Measurements from ENCODE around the gene LRRK1.

LRRK1 gene

DNA sequence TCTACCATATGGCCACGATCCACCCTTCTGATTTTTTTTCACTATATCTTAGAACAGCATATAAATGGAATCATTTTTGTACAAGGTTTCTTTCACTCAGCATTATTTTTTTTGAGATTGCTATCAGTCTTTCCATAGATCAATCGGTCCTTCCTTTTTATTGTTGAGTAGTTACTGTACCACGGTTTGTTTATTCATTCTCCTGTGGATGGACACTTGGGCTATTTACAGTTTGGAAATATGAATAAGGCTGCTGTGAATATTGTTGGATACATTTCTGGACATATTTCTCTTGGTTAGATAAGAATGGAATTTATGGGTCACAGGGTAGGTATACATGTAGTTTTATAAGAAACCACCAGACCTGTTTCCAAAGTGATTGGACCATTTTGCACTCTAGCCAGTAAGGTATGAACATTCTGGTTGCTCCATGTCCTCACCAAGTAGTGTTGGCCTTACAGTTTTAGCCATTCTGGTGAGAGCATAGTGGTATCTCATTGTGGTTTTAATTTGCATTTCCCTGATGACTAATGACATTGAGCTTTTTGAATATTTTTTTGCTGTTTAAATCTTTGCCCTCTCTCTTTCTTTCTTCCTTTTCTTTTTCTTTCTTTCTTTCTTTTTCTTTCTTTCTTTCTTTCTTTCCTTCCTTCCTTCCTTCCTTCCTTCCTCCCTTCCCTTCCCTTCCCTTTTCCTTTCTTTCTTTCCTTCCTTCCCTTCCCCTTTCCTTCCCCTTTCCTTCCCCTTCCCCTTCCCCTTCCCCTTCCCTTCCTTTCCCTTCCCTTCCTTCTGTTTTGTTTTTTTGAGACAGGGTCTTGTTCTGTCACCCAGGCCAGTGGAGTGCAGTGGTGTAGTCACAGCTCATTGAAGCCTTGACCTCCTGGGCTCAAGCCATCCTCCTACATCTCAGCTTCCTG lies 49.2 kb downstream of the LRRK1 start:
- no peak overlapping the region for H3K4me3 ChIP-seq (replicated peaks in 1 of 2; ENCODE audit: low read depth in 2 of 2, low read length in 2 of 2)
- TF ChIP-seq CTCF (IDR thresholded peaks at IDR 0.05; ENCODE audit: low read depth, low read length), result no peak
- peak; percentile 56 to 66 for DNase-seq (ENCODE audit: low read depth in 2 of 2)

GRCh38 chr15:100972975-100973350 lies 53.8 kb downstream of the LRRK1 start:
- peak overlapping the region in 1 of 2 donors; percentile 32 for H3K4me3 ChIP-seq (replicated peaks in 1 of 2; ENCODE audit: low read depth in 2 of 2, low read length in 2 of 2)
- DNase-seq (ENCODE audit: low read depth in 2 of 2), result no peak

DNA sequence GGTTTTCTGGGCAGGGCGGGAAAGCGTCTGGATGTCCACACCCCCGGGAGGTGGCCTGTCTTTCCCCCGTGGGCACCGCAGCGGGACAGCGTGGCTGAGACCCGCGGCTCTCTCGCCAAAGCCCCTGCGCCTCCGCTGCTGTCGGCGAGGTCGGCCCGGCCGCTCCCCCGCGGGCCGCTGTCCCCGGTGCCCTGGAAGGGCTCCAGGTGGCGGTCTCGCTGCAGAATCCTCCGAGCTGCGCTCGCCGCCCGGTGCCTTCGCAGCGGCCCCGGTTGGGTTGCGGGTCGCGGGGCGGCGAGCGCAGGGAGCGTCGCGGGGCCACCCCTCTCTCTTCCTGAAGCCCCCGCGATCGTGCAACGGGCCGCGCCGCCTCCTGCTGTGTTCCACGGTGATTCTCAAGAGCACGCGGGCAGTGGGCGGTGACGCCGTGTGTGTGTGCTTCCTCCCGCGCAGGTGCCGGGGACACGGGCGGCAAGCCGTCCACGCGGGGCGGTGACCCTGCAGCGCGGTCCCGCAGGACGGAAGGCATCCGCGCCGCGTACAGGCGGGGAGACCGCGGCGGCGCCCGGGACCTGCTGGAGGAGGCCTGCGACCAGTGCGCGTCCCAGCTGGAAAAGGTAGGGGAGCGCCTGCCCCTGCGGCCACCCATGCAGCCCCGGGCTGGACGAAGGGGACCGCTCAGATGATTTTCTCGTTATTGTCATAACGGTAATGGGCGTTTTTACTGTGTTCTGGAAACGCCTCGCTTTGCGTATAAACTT lies 54.4 kb downstream of the LRRK1 start:
- TF ChIP-seq CTCF (IDR thresholded peaks at IDR 0.05; ENCODE audit: low read depth, low read length), result no peak
- no peak for DNase-seq (ENCODE audit: low read depth in 2 of 2)
- peak overlapping the region in 1 of 2 donors; percentile 36 for H3K4me3 ChIP-seq (replicated peaks in 1 of 2; ENCODE audit: low read depth in 2 of 2, low read length in 2 of 2)

More at GRCh38 chr15:100972975-100973350, 53.8 kb downstream of the LRRK1 start:
- no peak for TF ChIP-seq CTCF (IDR thresholded peaks at IDR 0.05; ENCODE audit: low read depth, low read length)

DNA sequence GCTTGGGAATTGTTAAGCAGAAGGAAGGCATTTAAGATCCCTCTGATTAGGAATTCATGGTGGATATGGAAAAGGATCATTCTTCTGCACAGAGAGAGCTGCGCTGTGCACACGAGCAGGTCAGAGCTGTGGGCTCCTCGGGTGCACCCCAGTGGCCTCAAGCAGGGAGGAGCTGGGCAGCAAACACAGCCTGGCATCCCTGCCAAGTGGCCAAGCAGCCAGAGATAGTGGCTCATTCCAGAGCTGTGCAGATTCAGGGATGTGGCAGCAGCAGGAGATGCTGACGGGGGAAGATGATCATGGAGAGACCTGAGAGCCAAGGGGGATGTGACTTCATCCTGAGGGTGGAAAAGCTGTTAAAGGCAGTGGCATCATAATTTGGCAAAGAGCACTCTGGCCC lies 55.9 kb downstream of the LRRK1 start:
- DNase-seq (ENCODE audit: low read depth in 2 of 2), result no peak
- no peak for TF ChIP-seq CTCF (IDR thresholded peaks at IDR 0.05; ENCODE audit: low read depth, low read length)
- no peak overlapping the region for H3K4me3 ChIP-seq (replicated peaks in 1 of 2; ENCODE audit: low read depth in 2 of 2, low read length in 2 of 2)

GRCh38 chr15:100980410-100981046 lies 61.4 kb downstream of the LRRK1 start:
- TF ChIP-seq CTCF (IDR thresholded peaks at IDR 0.05; ENCODE audit: low read depth, low read length), result no peak
- no peak overlapping the region for H3K4me3 ChIP-seq (replicated peaks in 1 of 2; ENCODE audit: low read depth in 2 of 2, low read length in 2 of 2)
- no peak for DNase-seq (ENCODE audit: low read depth in 2 of 2)

DNA sequence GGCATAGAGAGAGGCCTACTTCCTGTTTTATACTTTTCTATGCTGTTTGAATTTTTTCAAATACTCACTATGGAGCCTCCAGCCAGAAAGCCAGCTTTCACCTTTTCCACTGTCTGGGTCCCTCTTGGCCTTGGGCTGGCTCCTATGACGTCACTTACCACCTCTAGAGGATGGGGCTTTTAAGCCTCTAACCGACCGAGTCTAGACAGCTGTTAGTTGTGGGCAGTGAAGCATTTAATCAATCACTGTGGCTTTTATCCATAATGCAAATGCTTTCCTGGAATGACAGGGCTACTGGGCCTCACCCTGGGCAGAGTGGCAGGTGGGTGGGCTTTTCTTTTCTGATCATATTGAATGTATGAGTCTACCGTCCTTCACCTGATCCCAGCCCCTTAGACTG lies 61.9 kb downstream of the LRRK1 start:
- DNase-seq (ENCODE audit: low read depth in 2 of 2), result no peak
- no peak overlapping the region for H3K4me3 ChIP-seq (replicated peaks in 1 of 2; ENCODE audit: low read depth in 2 of 2, low read length in 2 of 2)
- no peak for TF ChIP-seq CTCF (IDR thresholded peaks at IDR 0.05; ENCODE audit: low read depth, low read length)
